GM21526 (cell line): Measurements from ENCODE around the gene ALG10B.

Source experiments
- ATAC-seq: cut with Tn5 transposase; IDR thresholded peaks from one replicate; pipeline ENCODE4 v1.9.1; 2021; ENCODE audit warnings: moderate library complexity; ENCODE audit not compliant: unreplicated experiment, low FRiP score

Gene ALG10B

GRCh38 chr12:38373784-38374183 is 57.2 kb downstream of the ALG10B start:
- ATAC-seq: no peak

- ATAC-seq: no peak
Measured at GRCh38 chr12:38374751-38375150, 58.2 kb downstream of the ALG10B start.
